ENCODE data around the gene MT1F.

Gene MT1F

DNA sequence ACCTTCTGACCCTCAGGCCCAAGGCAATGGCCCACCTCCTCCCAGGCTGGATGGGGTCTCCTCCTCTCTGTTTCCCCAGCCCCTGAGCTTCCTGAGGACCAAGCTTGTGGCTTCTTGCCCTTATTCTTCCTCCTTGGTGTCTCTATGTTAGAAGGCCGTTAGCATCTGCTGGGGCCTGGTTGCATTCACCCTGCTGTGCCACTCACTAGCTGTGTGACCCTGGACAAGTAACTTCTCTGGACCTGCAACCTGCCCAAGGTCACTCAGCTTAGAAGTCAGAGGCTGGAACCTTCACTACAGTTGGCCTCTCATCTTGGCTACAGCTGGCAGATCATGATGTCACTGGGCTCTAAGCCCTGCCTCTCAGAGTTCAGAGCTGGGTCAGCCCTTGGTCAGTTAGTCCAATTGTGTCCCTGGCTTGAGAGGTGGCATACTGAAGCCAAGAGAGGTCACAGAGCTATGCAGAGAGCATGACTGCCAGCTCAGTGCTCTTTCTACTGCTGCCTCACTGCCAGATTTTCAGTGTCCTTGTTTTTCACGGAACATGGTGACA lies 46.4 kb upstream of the MT1F start:
- TF ChIP-seq, protein P1, sequence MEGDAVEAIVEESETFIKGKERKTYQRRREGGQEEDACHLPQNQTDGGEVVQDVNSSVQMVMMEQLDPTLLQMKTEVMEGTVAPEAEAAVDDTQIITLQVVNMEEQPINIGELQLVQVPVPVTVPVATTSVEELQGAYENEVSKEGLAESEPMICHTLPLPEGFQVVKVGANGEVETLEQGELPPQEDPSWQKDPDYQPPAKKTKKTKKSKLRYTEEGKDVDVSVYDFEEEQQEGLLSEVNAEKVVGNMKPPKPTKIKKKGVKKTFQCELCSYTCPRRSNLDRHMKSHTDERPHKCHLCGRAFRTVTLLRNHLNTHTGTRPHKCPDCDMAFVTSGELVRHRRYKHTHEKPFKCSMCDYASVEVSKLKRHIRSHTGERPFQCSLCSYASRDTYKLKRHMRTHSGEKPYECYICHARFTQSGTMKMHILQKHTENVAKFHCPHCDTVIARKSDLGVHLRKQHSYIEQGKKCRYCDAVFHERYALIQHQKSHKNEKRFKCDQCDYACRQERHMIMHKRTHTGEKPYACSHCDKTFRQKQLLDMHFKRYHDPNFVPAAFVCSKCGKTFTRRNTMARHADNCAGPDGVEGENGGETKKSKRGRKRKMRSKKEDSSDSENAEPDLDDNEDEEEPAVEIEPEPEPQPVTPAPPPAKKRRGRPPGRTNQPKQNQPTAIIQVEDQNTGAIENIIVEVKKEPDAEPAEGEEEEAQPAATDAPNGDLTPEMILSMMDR (IDR thresholded peaks at IDR 0.05; ENCODE audit: low read depth, low read length, missing control alignments) = no peak
- DNase-seq (ENCODE audit: extremely low read depth, low read depth) = no peak
- no peak overlapping the region for H3K4me3 ChIP-seq (replicated peaks; ENCODE audit: low read depth, low read length)

DNA sequence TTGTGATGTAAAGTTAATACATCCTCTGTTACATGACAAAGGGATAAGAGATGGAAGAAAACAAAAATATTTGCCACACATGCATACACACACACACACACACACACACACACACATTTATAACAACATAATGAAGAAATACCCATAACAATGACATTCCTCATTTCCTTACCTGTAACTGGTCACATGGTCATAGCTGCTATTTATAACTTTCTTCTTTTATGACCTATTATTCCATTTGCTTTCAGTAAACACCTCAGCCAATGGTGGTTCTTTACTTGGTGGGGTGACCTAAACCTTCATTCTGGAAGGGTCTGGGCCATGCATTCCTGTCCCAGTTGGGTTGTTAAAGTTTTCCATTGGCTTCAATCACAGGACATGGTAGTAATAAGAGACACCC lies 44.1 kb upstream of the MT1F start:
- DNase-seq (ENCODE audit: extremely low read depth, low read depth) = no peak
- TF ChIP-seq, protein P1 (IDR thresholded peaks at IDR 0.05; ENCODE audit: low read depth, low read length, missing control alignments) = no peak
- H3K4me3 ChIP-seq (replicated peaks; ENCODE audit: low read depth, low read length) = no peak overlapping the region

DNA sequence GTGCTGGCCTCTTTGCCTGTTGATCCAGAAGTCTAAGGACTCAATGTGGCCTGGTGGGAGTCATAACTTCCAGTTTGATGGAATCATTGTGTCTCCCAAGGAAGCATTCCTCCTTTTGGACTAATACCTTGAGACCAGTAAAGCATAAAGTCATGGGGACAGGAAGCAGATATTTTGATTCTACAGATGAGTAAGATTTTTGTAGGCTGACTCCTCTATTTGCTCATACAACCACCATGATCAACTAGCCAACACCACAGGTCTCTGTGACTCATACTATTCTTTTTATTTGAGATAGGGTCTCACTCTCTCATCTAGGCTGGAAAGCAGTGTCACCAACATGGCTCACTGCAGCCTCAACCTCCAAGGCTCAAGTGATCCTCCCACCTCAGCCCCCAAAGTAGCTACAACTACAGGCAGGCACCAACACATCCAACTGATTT lies 43.2 kb upstream of the MT1F start:
- H3K4me3 ChIP-seq (replicated peaks; ENCODE audit: low read depth, low read length) = no peak overlapping the region
- DNase-seq (ENCODE audit: extremely low read depth, low read depth) = no peak

DNA sequence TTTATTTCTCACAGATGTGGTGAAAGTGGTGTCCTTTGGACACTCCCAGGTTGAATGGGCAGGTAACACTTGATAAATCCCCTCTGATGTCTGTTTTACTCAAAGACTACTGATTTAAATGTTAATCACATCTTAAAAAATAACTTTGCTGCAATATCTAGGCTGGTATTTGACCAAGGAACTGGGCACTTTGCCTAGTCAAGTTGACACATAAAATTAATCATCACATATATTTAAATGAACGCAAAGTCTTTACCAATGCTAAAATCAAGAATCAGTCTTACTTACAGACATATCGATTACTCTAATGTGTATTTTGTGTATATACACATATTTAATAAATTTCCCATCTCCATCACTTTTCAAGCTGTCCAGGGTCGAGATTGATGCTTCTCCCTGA lies 42.4 kb upstream of the MT1F start:
- no peak overlapping the region for H3K4me3 ChIP-seq (replicated peaks; ENCODE audit: low read depth, low read length)
- TF ChIP-seq, protein P1 (IDR thresholded peaks at IDR 0.05; ENCODE audit: low read depth, low read length, missing control alignments) = no peak
- DNase-seq (ENCODE audit: extremely low read depth, low read depth) = no peak

More for the DNA sequence above, 43.2 kb upstream of the MT1F start:
- TF ChIP-seq, protein P1 (IDR thresholded peaks at IDR 0.05; ENCODE audit: low read depth, low read length, missing control alignments) = no peak

DNA sequence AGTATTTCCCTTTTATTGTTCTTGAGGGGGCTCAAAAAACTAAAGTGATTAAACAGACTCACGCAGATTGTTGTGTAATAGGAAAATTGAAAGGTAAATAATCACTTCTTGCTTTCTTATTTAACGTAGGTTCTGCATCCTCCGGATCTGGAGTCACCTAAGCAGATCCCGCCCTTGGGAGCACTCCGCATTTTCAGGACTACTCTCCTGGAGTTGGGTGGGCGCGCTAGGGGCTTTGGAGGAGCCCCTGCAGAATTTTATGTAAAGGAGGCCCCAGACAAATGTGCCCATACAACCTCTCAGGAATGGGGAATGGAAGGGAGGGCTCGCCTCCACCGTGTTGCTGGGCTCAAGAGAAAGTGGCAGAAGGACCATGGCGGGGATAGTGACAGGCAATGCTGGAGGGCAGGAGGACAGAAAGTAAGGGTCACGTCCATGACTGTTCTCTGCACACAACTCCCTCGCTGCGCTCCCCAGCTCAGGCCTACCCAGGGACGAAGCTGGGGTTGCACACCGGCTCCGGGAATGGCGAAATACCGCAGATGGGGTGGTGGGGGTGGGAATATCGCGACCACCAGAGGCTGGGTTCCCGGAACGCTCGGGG lies 41.0 kb upstream of the MT1F start:
- H3K4me3 ChIP-seq (replicated peaks; ENCODE audit: low read depth, low read length) = peak overlapping the region; percentile 45
- TF ChIP-seq, protein P1 (IDR thresholded peaks at IDR 0.05; ENCODE audit: low read depth, low read length, missing control alignments) = no peak
- DNase-seq (ENCODE audit: extremely low read depth, low read depth) = no peak

DNA sequence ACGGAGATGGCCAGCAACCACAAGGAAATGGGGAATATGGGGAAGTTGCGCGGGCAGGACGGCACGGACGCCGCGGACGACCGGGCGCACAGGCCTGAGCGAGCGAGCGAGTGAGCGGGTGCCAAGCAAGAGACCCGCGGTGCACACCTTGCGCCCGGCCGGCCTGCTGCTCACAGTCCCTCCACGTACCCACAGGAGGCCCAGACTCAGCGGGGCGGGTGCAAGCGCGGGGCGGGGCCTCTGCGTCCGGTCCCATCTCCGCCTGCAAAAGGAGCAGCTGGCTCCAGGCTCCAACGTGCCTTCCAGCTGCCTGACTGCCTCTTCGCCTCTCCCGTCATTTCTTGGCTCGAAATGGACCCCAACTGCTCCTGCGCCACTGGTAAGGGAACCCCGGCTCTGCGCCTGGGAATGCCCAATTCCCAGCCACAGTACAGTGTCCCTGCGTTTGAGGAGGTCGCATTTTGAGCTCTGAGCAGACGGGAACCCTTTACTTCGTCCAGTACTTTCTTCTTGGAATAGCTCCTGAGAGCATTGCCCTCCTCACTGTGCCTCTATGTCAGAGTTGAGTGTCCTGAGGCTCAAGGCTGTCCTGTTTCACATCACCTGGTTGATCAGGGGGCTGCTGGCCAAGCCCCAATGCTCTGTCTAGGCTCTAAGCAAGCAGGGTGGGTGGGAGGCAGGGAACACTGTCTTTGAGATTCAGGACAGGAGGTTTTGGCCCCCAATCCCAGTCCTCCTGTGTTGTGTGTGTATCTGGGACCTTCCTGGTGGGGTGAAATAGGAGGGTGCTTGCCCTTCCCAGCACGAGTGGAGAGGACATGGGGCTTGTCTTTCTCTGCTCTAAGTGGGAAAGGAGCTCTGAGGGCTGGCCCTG lies 40.3 kb upstream of the MT1F start:
- TF ChIP-seq, protein P1 (IDR thresholded peaks at IDR 0.05; ENCODE audit: low read depth, low read length, missing control alignments) = no peak
- peak overlapping the region; percentile 45 for H3K4me3 ChIP-seq (replicated peaks; ENCODE audit: low read depth, low read length)
- no peak for DNase-seq (ENCODE audit: extremely low read depth, low read depth)
